K562 treated with DMSO at 1 percent for 48 hours (cell line): ENCODE measurements around the gene BOLL. TPM values are rescaled to one million over a fixed set of nuclear protein-coding genes. Genes with fewer than 3 reads are reported as not detected.

Source experiments
- total RNA-seq: library from RNA; unstranded; fragments of 300-600 nt; gene quantifications from 2 replicates; pipeline ENCODE4 v1.2.3, GENCODE V29; 2022; ENCODE audit warnings: low replicate concordance; ENCODE audit errors: extremely low read depth

The BOLL gene, protein sequence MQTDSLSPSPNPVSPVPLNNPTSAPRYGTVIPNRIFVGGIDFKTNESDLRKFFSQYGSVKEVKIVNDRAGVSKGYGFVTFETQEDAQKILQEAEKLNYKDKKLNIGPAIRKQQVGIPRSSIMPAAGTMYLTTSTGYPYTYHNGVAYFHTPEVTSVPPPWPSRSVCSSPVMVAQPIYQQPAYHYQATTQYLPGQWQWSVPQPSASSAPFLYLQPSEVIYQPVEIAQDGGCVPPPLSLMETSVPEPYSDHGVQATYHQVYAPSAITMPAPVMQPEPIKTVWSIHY
- not detected in 2 replicates for total RNA-seq

GRCh38 chr2:197784956-197785941, at the start of gene BOLL:
Gene BOLL, minus strand, starts transcription at chr2:197785319. Its CDS starts 3,469 bp downstream, at chr2:197781850.

DNA sequence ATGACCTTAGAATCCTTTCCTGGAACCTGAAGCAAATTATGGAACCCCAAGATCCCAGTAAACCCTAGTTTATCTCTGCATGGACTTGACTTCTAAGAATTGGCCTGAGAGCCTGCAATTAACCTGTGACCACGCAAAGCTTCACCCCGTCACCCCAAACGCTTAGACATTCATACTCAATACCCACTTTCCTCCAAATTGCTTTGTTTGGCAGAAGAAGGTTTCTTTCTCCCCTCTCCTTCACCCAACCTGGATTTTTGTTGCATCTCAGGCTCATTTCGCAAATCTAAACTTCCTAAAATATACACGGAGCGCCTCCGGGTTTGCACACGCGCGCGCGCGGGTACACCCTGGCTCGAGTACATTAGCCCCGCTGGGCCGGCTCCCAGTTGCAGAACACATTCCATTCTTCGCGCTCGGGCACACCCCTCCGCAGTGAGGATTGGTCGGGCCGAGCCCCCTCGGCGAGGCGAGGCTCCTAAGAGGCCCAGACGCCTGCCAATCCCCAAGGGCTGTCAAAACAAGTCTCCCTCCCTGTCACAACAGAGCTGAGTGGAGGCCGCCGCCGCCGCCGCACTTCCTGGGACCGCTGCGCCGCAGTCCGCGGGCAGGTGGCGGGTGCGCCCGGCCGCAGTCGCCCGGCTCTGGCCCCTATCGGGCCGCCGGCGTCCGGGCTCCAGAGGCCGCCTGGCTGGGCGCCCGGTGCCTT, 19.1 kb upstream of the BOLL start, which contains the start of gene PLCL1:
Gene PLCL1, plus strand, starts transcription at position 545 of the 709 bp plus-strand sequence.

DNA sequence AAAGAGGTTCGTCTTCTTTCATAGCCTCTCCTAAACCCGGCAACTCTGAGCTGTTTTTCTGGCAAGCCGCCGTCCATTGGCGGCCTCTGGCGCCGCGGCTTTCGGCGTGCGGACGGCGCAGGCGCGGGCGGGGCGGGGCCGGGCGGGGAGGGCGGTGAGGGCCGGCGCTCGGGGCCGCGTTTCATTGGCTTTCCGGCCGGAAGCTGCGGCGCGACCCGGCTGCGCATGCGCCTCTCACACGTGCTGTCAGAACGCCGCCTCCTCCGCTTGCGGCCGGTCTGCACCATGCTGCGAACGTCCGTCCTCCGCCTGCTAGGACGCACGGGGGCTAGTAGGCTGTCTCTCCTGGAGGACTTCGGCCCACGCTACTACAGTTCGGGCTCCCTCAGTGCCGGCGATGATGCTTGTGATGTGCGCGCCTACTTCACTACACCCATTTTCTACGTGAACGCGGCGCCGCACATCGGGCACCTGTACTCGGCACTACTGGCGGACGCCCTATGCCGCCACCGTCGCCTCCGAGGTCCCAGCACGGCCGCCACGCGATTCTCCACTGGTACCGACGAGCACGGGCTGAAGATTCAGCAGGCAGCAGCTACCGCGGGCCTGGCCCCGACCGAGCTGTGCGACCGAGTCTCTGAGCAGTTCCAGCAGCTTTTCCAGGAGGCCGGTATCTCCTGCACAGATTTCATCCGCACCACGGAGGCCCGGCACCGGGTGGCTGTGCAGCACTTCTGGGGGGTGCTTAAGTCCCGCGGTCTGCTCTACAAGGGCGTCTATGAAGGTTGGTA, 79.8 kb downstream of the BOLL start, which contains the start of gene MARS2:
Gene MARS2, plus strand, starts transcription at position 249 of the 791 bp plus-strand sequence. Its CDS starts 37 bp downstream, at position 286.

Other genes starting within 250 kb of the BOLL start
- not detected in 2 replicates for gene RFTN2, start 109.7 kb downstream of the BOLL start, total RNA-seq
- gene MARS2, start 80.0 kb downstream of the BOLL start, total RNA-seq, result not detected in 2 replicates
- not detected in 2 replicates for gene PLCL1, start 19.3 kb upstream of the BOLL start, total RNA-seq